Amygdala (tissue), 56 donors: ENCODE data around the gene LYST.
"Not testable (repeated sequence)": the region's sequence is repeated elsewhere in the genome, so short reads cannot be mapped to it uniquely, and the experiment has no call there.

Experiments used
- DNase-seq, 56 donors: peaks; one replicate each; lab custom pipeline; 2025; lab: John Stamatoyannopoulos, UW

LYST gene

DNA sequence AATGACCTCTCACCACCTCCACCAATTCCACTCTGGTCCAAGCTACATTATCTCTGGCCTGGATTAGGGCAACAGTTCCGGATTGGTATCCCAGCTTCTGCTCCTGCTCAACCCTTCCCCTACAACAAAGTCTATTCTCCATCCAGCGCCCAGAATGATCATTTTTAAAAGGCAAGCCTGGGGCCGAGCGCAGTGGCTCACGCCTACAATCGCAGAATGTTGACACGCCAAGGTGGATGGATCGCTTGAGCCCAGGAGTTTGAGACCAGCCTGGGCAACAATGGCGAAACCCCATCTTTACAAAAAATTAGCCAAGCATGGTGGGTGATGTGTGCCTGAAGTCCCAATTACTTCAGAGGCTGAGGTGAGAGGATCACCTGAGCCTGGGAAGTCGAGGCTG, 2.2 kb downstream of the LYST start:
- no peak for DNase-seq

DNA sequence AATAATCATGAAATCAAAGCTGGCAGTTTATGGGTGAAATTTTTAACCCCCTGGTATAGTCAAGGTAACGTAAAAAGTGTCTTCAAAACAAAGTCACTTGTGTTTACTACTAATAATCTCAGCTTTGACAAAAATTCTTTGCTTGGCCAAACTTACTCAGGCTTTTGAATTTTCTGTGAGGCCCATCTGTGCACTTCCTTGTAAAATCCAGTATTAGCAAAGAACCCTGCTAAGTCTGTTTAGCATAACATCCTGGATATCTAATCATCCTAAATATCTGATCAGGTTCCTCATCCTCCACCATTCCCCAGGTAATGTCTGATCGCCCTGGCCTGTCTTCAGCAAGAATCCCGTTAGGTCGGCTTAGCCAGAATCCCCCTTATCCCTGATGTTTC, 3.0 kb downstream of the LYST start:
- no peak for DNase-seq

DNA sequence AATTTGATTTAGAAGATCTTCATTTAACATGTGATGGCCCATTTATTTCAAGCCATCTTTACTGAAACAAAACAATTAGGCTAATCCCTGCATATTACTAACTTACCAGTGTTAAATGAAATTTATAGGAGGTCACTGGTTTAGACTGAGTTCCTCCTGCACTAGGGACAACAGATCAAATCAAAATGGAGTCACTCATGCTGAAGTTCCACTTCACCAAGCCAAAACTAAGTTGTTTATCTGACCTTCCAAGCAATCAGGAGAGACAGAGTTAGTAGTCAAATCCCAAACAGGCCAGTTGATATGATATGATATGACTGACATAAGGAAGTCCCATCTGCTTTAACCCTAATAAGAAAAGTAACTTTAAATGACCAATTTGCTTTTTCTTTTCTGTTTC, 4.8 kb downstream of the LYST start:
- no peak for DNase-seq

DNA sequence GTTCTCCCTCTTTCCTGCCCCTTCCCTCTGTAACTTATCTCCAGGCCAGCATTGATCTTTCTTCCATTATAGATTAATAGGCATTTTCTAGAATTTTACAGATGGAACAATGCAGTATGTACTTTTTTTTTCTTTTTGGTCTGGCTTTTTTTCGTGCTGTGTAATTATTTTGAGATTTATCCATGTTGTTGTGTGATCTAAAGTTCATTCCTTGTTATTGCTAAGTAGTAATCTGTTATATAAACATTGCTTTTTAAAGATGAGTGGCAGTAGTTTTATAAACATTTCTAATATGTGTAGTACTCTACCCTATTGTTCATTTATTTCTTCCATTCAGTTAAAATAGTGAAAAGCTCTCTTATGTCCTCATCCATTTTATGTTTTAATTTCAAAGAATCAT, 5.9 kb downstream of the LYST start:
- no peak for DNase-seq

DNA sequence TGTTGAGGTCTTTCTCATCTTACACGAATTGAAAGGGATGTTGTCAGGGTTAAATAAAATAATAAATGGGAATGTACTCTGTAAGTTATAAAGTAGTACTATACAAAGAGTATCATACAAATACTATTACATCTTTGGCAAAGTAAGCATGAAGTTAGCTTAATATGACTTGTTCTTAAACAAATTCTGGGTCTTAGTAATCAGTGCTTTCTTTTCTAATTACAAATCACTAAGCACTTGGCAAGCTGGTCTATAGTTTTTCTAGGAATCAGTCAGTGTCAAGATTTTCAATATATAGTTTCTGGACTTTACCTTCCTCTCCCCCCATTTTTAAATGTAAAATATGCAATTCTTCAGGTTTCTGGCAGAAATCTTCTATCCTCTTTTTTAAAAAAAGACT, 6.9 kb downstream of the LYST start:
- no peak for DNase-seq

DNA sequence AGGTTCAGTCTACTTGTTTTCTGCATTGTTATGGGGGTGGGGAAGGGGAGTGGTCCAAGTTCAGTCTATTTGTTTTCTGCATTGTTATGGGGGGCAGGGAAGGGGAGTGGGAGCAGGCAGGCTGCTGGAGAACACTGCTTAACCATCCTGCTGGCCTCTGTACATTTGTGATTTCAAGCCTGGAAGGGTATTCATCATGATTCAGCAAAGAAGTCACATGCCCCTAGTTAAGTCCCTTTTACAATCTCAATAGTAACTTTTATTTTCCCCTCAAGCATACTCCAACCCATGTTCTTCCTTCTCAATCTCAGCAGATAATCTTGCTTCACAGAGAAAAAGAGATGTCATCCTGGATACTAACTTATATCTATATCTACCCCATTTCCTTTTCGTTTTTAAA, 7.9 kb downstream of the LYST start:
- DNase-seq, result no peak

DNA sequence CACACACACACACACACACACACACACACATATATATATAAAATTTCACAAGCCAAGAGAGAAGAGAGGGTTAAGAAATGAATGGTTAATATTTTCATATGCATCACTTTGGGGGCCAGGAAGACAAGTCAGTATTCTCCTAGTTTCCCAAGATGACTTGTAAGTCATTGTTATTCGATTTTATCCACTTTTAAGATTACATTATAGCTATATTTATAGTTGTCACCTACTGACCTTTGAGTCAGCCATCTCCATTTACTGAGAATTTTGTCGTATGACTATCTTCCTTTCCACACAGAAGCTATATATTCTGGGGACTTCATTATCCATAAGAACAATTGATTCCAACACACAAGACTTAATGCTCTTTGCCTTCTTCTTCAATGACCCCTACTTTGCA, 8.9 kb downstream of the LYST start:
- no peak for DNase-seq

DNA sequence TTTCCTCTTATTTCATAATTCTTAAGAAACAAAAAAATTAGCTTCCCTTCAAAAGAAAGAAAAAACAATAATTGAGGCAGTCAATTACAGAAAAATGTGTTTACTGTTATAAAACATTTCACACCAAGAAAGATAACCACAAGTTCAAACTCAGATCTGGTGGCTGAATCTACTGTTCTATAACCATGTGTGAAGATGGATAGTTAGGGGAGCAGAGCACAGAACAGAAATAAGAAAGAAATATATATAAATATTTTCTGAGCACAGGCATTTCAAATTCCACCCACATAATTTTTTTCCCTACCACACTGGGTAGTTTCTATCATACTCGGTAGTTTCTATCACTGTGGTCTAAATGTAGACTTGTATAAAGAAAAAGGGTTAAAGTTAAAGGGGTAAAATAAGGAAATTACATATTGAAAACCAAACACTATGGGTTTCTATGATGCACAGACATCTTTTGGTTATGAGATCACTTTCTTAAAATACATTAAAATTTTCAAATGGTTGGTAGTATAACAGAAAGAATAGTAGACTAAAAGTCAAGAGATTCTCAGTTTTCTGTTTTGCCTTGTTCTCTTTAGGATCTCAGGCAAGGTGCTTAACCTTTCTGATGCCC, 10.8 kb downstream of the LYST start:
- DNase-seq, result no peak

DNA sequence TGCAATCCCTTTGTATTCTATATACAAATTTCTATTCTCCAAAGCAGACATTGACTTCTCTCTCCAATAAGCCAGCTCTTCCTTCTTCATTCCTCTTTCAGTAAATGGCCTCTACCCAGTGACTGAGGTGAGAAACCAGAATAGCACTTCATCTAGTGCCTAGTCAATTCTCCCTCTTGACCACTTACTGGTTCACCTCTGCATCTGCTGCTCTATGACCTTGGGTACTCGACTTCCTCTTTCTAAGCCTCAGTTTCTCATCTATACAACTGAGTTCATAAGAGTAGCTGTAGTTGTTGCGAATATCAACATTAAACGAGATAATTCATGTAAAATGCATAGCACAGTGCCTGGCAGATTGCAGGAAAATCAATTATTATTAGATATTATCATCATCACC, 12.4 kb downstream of the LYST start:
- DNase-seq, result no peak

DNA sequence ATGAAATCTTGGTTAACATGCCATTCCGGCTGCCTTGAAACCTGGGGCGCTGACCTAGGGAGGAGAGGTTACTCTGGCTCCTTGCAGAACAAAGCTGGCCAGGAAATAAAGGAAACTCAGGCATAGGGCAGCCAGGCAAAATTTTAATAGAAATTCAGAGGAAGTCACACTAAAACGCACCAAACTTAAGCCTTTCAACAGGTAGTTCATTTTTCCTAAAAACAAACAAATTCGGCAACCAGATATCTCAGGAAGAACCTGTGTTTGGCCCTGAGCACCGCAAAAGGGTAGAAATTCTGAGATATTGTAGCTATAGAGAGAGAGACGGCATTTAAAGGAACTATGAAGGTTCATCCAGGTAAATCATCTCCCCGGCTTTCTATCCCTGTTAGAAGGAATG, 13.1 kb downstream of the LYST start:
- no peak for DNase-seq

DNA sequence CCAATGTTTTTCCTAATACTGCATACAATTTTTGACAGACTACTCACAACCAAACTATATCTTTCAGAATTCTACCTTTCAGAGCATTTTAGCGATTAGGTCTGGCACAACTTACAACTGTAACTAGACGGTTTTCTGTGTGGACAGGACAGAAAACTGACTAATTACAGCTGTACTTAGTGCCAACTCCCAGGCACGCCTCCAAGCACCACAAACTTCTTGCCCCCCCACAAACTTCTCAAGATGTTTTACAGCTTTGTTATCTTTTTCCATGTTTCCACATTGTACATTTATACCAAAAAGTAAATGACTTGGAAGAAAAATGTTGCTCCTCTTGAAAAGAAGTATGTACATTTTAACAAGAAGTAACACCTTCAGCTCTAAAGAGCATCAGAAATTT, 13.8 kb downstream of the LYST start:
- no peak for DNase-seq

DNA sequence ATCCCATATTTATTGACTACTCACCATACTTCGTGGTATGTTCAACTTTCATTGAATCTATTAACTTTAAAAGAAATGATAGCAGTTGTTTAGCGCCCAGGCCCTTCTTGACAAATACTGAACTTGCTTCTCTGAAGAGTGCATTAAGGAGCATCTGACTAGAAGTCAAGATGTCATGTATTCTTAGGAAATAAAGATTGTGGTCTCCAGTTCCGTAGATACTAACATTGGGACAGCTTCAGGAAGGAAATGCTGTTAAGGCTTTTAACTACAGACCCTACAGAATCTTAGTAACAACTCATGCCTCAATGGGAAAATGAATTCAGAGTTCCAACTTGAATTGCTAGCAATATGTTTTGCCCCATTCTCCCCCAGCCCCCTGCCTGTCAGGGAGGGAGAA, 14.8 kb downstream of the LYST start:
- DNase-seq, result no peak

DNA sequence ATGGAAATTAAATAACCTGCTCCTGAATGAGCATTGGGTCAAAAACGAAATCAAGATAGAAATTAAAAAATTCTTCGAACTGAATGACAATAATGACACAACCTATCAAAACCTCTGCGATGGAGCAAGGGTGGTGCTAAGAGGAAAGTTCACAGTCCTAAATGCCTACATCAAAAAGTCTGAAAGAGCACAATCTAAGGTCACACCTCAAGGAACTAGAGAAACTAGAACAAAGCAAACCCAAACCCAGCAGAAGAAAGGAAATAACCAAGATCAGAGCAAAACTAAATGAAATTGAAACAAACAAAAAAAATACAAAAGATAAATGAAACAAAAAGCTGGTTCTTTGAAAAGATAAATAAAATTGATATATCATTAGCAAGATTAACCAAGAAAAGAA, 18.5 kb downstream of the LYST start:
- not testable (repeated sequence) for DNase-seq

DNA sequence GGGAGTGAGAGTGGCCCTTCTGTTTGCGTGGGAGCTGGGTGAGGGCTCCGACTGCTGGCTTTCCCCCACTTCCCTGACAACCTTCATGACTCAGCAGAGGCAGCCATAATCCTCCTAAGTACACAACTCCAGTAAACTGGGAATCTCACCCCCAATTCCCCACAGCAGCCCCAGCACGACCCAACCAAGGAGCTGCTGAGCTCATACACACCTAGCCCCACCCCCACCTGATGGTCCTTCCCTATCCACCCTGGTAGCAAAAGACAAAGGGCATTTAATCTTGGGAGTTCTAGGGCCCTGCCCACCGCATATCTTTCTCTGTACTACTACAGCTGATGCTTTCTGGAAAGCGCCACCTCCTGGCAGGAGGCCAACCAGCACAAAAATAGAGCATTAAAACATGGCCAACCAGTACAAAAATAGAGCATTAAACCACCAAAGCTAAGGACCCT, 21.0 kb downstream of the LYST start:
- DNase-seq, result not testable (repeated sequence)

DNA sequence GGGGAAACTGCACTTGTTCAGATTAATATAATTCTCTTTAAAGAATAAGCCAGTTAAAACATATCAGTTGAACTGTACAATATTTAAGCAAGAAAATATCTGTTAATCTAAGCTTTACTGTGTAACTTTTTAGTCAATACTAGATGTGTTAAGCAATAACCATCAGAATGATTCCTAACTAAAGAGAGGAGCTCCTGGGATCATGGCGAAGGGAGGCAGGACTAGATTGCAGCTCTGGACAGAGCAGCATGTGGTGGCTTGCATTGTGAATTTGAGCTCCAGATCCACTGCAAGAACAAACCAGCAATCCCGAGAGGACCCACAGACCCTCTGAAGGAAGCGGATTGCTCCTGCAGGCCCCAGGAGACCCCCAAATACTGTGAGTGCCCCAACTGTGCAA, 21.9 kb downstream of the LYST start:
- DNase-seq, result no peak

DNA sequence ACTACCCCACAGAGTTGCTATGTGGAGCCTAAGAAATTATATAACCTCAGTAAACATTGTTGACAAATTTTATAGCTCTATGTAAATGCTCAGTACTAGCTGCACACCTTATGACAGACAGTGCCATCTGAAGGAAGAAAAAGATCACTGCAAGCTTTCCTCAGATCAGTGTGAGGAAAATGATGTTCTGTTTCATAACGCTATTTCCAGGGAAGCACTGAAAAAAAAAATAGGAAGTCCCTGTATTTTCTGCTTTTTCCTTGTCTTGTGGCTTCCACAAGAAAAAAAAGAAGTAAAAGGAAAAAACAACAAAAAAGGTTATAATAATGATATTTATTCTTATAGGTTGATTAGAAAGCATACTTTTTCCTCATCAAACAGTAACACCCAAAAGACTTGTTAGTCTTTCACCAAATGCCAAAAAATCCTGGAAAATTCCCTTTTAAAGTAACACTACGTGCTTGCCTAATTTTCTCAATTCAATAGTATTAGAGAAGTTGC, 23.2 kb downstream of the LYST start:
- DNase-seq, result peak in 1 of 56 donors; percentile 6

DNA sequence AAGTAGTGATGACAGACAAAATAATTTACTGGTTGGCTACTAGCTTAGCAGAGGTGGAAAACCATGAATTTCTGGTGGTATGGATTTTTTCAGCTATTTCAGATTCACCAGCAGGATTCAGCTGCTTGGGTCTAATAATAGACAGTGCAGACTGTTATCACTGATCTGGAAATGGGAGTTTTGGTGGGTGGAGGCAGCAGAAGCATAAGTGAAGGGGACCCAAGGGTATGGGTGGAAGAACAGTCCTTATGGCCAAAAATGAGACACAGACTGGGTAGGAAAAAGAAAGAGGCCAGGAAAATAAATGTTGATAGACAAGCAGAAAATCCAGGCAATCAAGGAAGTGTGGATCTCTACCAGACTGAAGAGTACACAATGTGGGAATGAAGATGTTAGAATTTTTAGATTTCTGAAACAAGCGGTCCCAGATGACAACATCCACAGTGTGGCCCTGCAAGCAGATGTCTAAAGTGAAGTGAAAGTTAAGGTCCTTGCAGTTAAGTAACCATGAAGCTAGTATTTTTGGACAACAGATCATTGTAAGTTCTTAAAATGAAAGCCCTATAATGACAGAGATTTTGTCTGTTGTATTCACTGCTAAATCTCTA, 24.7 kb downstream of the LYST start:
- DNase-seq, result no peak

DNA sequence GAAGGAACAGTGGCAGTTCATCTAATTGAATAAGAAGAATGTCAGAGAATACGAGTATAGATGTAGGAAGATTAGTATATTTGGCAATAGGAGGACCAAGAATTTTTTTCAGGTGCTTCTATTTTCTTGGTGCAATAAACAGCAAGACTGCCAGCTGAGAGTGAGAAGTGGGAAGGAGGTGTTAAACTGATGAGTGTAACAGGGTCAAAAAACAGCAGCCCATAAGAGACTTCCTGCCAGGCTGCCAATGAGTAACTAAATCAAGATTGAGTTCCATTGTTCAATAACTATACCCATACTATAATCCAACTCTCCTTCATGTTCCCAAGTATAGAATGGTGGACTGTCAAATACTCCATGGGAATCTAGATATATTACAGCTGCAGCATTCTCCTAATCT, 28.7 kb downstream of the LYST start:
- DNase-seq, result no peak

DNA sequence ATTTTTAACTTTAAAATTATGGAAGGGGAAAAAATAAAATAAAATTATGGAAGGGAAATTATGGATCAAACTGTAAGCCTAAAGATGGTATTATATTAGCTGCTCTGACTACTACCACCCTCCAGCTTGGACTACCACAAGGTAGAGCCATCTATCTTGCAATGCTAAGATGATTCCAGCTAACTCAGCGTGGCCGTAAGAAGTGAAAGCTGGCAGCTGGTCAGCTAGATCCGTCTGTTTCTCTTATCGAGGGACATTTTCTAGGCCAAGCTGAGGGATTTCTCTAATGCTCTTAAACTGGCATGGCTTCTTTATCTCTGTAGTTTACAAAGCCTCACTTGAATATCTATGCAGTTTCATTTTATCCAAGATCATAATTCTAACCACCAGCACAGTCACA, 31.5 kb downstream of the LYST start:
- peak in 2 of 56 donors; percentile 26 to 32 for DNase-seq

DNA sequence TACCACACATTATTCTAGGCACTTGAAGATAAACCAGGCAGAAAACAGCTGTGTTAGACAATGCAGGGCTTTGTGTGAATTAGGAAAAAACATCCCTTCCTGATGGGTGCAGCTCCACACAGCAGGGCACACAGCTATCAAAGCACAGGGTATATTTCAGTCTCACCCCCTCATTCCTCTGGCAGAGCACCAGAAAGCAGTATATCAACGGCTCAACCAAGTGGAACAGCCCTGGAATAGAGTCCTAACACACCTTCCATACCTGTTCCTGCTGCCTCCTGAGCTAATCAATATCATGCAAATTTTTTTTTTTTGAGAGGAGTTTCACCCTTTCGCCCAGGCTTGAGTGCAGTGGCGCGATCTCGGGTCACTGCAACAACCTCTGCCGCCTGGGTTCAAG, 32.1 kb downstream of the LYST start:
- no peak for DNase-seq

DNA sequence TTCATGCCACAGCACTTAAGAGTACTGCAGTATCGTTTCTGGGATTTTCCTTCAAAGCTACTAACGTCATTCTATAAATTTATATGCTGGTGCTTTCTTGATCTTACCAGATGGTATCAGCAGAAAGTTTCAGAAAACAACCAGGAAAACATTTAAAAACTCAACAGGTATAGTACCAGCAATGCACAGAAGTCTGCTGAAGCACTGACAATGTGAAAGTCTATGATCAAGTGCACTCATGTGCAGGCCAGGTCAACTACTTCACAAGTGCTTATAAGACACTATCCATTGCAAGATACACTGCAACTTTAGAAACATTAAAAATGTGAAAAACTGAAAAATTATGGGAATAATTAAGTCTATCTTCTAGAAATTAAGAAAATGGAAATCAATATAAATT, 34.7 kb downstream of the LYST start:
- no peak for DNase-seq

DNA sequence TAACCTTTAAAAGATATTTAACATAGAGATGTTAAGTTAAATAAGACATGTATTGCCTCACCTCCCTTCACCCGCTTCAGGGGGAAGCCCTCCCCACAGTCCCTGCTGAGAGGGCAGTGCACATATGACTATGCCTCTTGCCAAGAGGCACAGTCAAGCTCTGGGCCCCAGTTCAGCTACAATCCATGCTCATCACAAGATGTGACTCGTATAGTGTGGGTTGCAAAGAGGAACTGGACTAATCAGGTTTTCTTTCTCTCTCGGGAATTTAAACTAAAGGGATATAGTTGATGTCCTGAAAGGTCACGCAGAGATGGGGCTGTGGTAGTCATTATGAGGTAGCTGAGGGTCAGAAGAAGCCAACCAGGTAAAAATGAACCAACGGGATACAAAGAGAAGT, 35.6 kb downstream of the LYST start:
- peak in 4 of 56 donors; percentile 2 to 14 (median 8) for DNase-seq
